ENCODE results near the gene MT1F. TPM values are rescaled to one million over a fixed set of nuclear protein-coding genes. Genes with fewer than 3 reads are reported as not detected.

MT1F gene
- total RNA-seq, 1 donor: 3.3 TPM

DNA sequence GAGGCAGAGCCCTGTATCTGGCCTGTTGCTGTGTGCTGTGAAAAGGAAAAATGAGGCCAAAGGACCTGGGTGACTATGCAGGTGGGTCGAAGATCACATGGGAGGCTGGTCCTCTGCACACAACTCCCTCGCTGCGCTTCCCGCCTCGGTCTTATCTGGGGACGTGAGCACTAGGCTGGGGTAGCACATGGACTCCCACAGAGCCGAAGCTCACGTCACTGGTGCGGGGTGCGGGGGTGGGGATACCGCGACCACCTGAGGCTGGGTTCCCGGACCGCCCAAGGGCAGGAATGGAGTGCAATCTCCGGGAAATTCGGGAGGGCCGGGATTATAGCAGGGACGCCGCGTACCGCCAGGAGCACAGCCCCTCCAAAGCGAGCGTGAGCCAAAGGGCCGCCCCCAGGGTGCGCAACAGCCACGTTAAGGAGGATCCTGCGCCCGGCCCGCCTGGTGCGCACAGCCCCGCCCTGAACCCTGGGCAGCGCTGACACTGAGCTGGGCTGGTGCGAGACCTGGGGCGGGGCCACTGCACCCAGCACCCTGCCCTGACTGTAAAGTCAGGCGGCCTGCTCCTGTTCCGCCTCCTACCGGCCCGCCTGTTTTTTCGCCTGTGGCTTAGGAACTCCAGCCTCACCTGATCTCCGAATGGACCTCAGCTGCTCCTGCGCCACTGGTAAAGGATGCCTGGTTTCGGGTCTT lies 14.5 kb upstream of the MT1F start:
- Histone ChIP-seq H3K4me2 (ENCODE audit: insufficient read depth, low read length) (peak overlapping the region; percentile 74), H2AFZ (ENCODE audit: low read length) (peak overlapping the region; percentile 76), H3K9me3 (ENCODE audit: low read depth, low read length) (no peaks in the 10 kb centered on the region), H3K27me3 (ENCODE audit: insufficient read depth, low read length) (peaks cover 34% of the 10 kb centered on the region), H3K27ac (ENCODE audit: low read depth, low read length) (no peak overlapping the region), H3K4me3 (ENCODE audit: insufficient read depth, low read length) (peak overlapping the region; percentile 62), H3K36me3 (ENCODE audit: insufficient read depth, low read length) (no peaks in the 10 kb centered on the region), H3K4me1 (ENCODE audit: insufficient read depth, low read length) (peaks cover 8% of the 10 kb centered on the region), H4K20me1 (ENCODE audit: insufficient read depth, low read length) (no peaks in the 10 kb centered on the region), H3K79me2 (ENCODE audit: insufficient read depth, low read length) (no peaks in the 10 kb centered on the region)
- DNase-seq (ENCODE audit: insufficient read length, low spot score, missing footprints): peak; percentile 92
- TF ChIP-seq, protein P1, sequence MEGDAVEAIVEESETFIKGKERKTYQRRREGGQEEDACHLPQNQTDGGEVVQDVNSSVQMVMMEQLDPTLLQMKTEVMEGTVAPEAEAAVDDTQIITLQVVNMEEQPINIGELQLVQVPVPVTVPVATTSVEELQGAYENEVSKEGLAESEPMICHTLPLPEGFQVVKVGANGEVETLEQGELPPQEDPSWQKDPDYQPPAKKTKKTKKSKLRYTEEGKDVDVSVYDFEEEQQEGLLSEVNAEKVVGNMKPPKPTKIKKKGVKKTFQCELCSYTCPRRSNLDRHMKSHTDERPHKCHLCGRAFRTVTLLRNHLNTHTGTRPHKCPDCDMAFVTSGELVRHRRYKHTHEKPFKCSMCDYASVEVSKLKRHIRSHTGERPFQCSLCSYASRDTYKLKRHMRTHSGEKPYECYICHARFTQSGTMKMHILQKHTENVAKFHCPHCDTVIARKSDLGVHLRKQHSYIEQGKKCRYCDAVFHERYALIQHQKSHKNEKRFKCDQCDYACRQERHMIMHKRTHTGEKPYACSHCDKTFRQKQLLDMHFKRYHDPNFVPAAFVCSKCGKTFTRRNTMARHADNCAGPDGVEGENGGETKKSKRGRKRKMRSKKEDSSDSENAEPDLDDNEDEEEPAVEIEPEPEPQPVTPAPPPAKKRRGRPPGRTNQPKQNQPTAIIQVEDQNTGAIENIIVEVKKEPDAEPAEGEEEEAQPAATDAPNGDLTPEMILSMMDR (IDR thresholded peaks at IDR 0.05; ENCODE audit: extremely low read depth, low read depth, low read length): peak; percentile 25

DNA sequence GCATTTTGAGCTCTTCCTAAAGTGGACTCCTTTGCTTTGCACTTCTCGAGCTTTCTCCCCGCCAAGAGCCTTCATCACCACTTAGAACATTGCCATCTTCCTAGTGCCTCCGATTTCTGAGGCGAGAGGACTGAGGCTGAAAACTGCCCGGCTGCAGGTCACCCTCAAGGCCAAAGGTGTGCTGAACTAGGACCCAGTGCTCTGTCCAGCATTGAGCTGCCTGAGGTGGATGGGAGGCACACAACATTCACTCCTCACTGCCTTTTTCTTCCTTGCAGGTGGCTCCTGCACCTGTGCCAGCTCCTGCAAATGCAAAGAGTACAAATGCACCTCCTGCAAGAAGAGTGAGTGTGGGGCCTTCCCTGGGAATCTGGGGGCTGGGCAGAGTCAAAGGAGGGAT lies 13.9 kb upstream of the MT1F start:
- Histone ChIP-seq H3K36me3 (ENCODE audit: insufficient read depth, low read length) (no peaks in the 10 kb centered on the region), H3K9me3 (ENCODE audit: low read depth, low read length) (no peaks in the 10 kb centered on the region), H3K79me2 (ENCODE audit: insufficient read depth, low read length) (no peaks in the 10 kb centered on the region), H4K20me1 (ENCODE audit: insufficient read depth, low read length) (no peaks in the 10 kb centered on the region), H3K4me1 (ENCODE audit: insufficient read depth, low read length) (peaks cover 4% of the 10 kb centered on the region), H3K4me3 (ENCODE audit: insufficient read depth, low read length) (no peak overlapping the region), H2AFZ (ENCODE audit: low read length) (peak overlapping the region; percentile 76), H3K27me3 (ENCODE audit: insufficient read depth, low read length) (peaks cover 38% of the 10 kb centered on the region), H3K4me2 (ENCODE audit: insufficient read depth, low read length) (peak overlapping the region; percentile 74), H3K27ac (ENCODE audit: low read depth, low read length) (no peak overlapping the region)
- TF ChIP-seq, protein P1 (IDR thresholded peaks at IDR 0.05; ENCODE audit: extremely low read depth, low read depth, low read length): no peak
- no peak for DNase-seq (ENCODE audit: insufficient read length, low spot score, missing footprints)

DNA sequence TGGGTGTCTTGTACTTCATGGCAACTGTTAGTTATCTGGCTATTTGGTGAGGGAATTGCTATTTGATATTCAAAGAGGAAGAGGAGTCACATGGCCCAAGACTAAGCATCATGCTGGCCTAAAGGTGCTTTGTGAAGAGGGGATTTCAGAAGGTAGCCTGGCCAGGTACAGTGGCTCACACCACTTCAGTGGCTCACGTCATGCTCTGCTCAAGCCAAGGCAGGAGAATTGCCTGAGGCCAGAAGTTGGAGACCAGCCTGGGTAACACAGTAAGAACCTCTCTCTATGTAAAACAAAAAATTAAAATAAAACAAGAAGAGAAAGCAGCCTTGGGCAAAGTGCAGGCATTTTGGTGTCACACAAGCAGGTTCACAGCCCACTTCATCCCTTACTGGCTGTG lies 12.4 kb upstream of the MT1F start:
- Histone ChIP-seq H3K27me3 (ENCODE audit: insufficient read depth, low read length) (peaks cover 44% of the 10 kb centered on the region), H3K79me2 (ENCODE audit: insufficient read depth, low read length) (no peaks in the 10 kb centered on the region), H3K36me3 (ENCODE audit: insufficient read depth, low read length) (no peaks in the 10 kb centered on the region), H3K27ac (ENCODE audit: low read depth, low read length) (no peak overlapping the region), H2AFZ (ENCODE audit: low read length) (no peak overlapping the region), H4K20me1 (ENCODE audit: insufficient read depth, low read length) (no peaks in the 10 kb centered on the region), H3K9me3 (ENCODE audit: low read depth, low read length) (no peaks in the 10 kb centered on the region), H3K4me1 (ENCODE audit: insufficient read depth, low read length) (peaks cover 3% of the 10 kb centered on the region), H3K4me3 (ENCODE audit: insufficient read depth, low read length) (no peak overlapping the region), H3K4me2 (ENCODE audit: insufficient read depth, low read length) (no peak overlapping the region)
- DNase-seq (ENCODE audit: insufficient read length, low spot score, missing footprints): no peak
- TF ChIP-seq, protein P1 (IDR thresholded peaks at IDR 0.05; ENCODE audit: extremely low read depth, low read depth, low read length): no peak

DNA sequence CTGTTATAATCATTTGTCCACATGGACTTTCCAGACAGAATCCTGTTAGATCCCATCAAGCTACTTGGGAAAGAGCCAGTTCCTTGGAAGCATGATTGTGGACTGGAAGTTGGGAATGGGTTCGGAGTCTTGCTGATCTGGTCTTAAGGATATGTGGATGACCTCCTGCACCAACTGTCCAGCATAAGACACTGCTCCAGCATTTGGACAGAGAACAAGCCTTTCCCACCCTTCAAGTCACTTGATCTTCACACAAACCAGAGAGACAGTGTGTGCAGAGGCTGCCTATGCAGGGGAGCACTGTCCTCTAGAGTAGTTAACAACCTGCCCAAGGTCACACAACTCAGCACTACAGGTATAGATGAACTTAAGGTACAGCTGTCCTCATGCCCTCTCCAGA lies 11.9 kb upstream of the MT1F start:
- no peak overlapping the region for H3K27ac ChIP-seq (ENCODE audit: low read depth, low read length)
- peaks cover 3% of the 10 kb centered on the region for H3K4me1 ChIP-seq (ENCODE audit: insufficient read depth, low read length)
- peaks cover 44% of the 10 kb centered on the region for H3K27me3 ChIP-seq (ENCODE audit: insufficient read depth, low read length)
- H3K4me2 ChIP-seq (ENCODE audit: insufficient read depth, low read length): no peak overlapping the region
- H2AFZ ChIP-seq (ENCODE audit: low read length): no peak overlapping the region
- no peaks in the 10 kb centered on the region for H3K9me3 ChIP-seq (ENCODE audit: low read depth, low read length)
- H4K20me1 ChIP-seq (ENCODE audit: insufficient read depth, low read length): no peaks in the 10 kb centered on the region
- TF ChIP-seq, protein P1 (IDR thresholded peaks at IDR 0.05; ENCODE audit: extremely low read depth, low read depth, low read length): no peak
- no peak overlapping the region for H3K4me3 ChIP-seq (ENCODE audit: insufficient read depth, low read length)
- DNase-seq (ENCODE audit: insufficient read length, low spot score, missing footprints): no peak
- H3K79me2 ChIP-seq (ENCODE audit: insufficient read depth, low read length): no peaks in the 10 kb centered on the region
- no peaks in the 10 kb centered on the region for H3K36me3 ChIP-seq (ENCODE audit: insufficient read depth, low read length)
